Panc1 (cell line): ENCODE data around the gene ENOSF1. TPM values are rescaled to one million over a fixed set of nuclear protein-coding genes. Genes with fewer than 3 reads are reported as not detected.
"Not testable (repeated sequence)": the region's sequence is repeated elsewhere in the genome, so short reads cannot be mapped to it uniquely, and the experiment has no call there.

Experiments
- ATAC-seq: fragments of 200-7000 bp; cut with Tn5 transposase; 2 replicates; pipeline ENCODE4 v1.9.1; 2020; ENCODE audit warnings: mild to moderate bottlenecking, moderate library complexity
- BruUV-seq: library from RNA; stranded (reverse); fragments of 400-500 nt; replicated peaks from 2 replicates; lab custom pipeline; 2021; lab: Mats Ljungman, UMichigan
- CTCF ChIA-PET: fragments of 300-600 bp; sonication (Branson Sonifier 250); formaldehyde crosslinking; loops from one replicate; lab custom pipeline; 2022; ENCODE audit warnings: antibody characterized with exemption; lab: Charles Lee
- POLR2A ChIA-PET: fragments of 300-600 bp; sonication (Branson Sonifier 250); formaldehyde crosslinking; loops from one replicate; lab custom pipeline; 2022; ENCODE audit warnings: antibody characterized with exemption; lab: Charles Lee
- DNase-seq: peaks from one replicate; pipeline ENCODE4 v3.0.0-alpha.2; 2010; ENCODE audit warnings: low read depth, low spot score
- H3K27ac ChIP-seq: 2 replicates; pipeline ENCODE4 v1.5.1; 2011; ENCODE audit warnings: mild to moderate bottlenecking, low read length, inconsistent platforms
- H3K27me3 ChIP-seq: fragments of 200-500 bp; sonication (Bioruptor generic); 2 replicates; pipeline ENCODE4 v1.6.0; 2014; ENCODE audit warnings: low read length, inconsistent platforms; ENCODE audit not compliant: control insufficient read depth, insufficient read depth
- H3K36me3 ChIP-seq: fragments of 200-500 bp; sonication (Bioruptor generic); 2 replicates; pipeline ENCODE4 v1.5.1; 2014; ENCODE audit warnings: inconsistent platforms, mild to moderate bottlenecking, low read length, moderate library complexity; ENCODE audit not compliant: control insufficient read depth, insufficient read depth
- H3K4me1 ChIP-seq: 2 replicates; pipeline ENCODE4 v1.5.1; 2011; ENCODE audit warnings: inconsistent platforms, mild to moderate bottlenecking, low read length, moderate library complexity; ENCODE audit not compliant: control insufficient read depth, insufficient read depth
- H3K4me3 ChIP-seq, 2 experiments: 2 replicates each; pipeline ENCODE4 v1.5.1; 2011 to 2012; ENCODE audit warnings: low read depth in 2 of 2, low read length in 2 of 2, mild to moderate bottlenecking in 2 of 2, inconsistent platforms in 1 of 2, moderate library complexity in 1 of 2
- H3K9me3 ChIP-seq: fragments of 200-500 bp; sonication (Bioruptor generic); 2 replicates; pipeline ENCODE4 v1.5.1; 2014; ENCODE audit warnings: low read depth, mild to moderate bottlenecking, inconsistent platforms, low read length, moderate library complexity; ENCODE audit not compliant: control insufficient read depth, insufficient read depth
- CTCF ChIP-seq: fragments of 450-650 bp; IDR thresholded peaks from 2 replicates; pipeline ENCODE4 v1.5.1; 2017; ENCODE audit warnings: mild to moderate bottlenecking
- POLR2AphosphoS5 ChIP-seq: IDR thresholded peaks from 2 replicates; pipeline ENCODE4 v1.6.1; 2012; ENCODE audit warnings: mild to moderate bottlenecking, low read depth, low read length, moderate library complexity
- REST ChIP-seq, 2 experiments: IDR thresholded peaks; 2 replicates each; pipeline ENCODE4 v1.6.1; 2011 to 2012; ENCODE audit warnings: low read depth in 2 of 2, control low read depth in 1 of 2, low read length in 1 of 2, mild to moderate bottlenecking in 1 of 2, moderate library complexity in 1 of 2; ENCODE audit not compliant: insufficient read depth in 1 of 2
- SIN3A ChIP-seq: IDR thresholded peaks from 2 replicates; pipeline ENCODE4 v1.6.1; 2012; ENCODE audit warnings: low read depth, mild to moderate bottlenecking, low read length, moderate library complexity, borderline replicate concordance; ENCODE audit not compliant: insufficient read depth
- TCF7L2 ChIP-seq: IDR thresholded peaks from 2 replicates; pipeline ENCODE4 v1.6.1; 2011; ENCODE audit warnings: mild to moderate bottlenecking, low read depth, low read length, inconsistent platforms
- in situ Hi-C: cut with HindIII; loops from 2 replicates; pipeline ENCODE4 v1.10.0; 2016; ENCODE audit warnings: low sequenced_read_pairs, low pct_unique_long_range_greater_than_20kb
- intact Hi-C: fragments of 100-400 bp; cut with micrococcal nuclease; formaldehyde crosslinking; loops from one replicate; pipeline ENCODE4 v1.10.0; 2022; ENCODE audit not compliant: unreplicated experiment
- total RNA-seq: library from RNA; stranded (reverse); gene quantifications from one replicate; pipeline ENCODE4 v1.2.1, GENCODE V29; 2021; ENCODE audit not compliant: unreplicated experiment

The ENOSF1 gene
- total RNA-seq, 1 experiment from 2014 or later, result 53.7 TPM

GRCh38 chr18:682833-683232, 29.6 kb downstream of the ENOSF1 start:
- POLR2A ChIA-PET, result no interaction called here

GRCh38 chr18:682416-682815, 30.0 kb downstream of the ENOSF1 start:
- BruUV-seq, intact Hi-C loops, H3K36me3 ChIP-seq, H3K4me3 ChIP-seq, ATAC-seq, CTCF ChIA-PET, in situ Hi-C loops, H3K4me1 ChIP-seq, POLR2A ChIA-PET, H3K27me3 ChIP-seq, H3K9me3 ChIP-seq, H3K27ac ChIP-seq, DNase-seq: not testable (repeated sequence)

More at GRCh38 chr18:682833-683232, 29.6 kb downstream of the ENOSF1 start:
- TF ChIP-seq SIN3A, result no peak
- no peak for TF ChIP-seq TCF7L2
- TF ChIP-seq POLR2AphosphoS5, result no peak
- TF ChIP-seq CTCF, result no peak
- no peak for TF ChIP-seq REST (IDR thresholded peaks at IDR 0.05; ENCODE audit: insufficient read depth in 1 of 2, low read depth in 2 of 2, low read length in 1 of 2)
- Histone ChIP-seq H3K36me3 (peaks cover 4% of the 10 kb centered on the region), H3K27ac (no peak overlapping the region), H3K27me3 (no peaks in the 10 kb centered on the region), H3K4me3 (no peak overlapping the region), H3K9me3 (no peaks in the 10 kb centered on the region), H3K4me1 (no peaks in the 10 kb centered on the region)
- CTCF ChIA-PET, result interaction anchor here (0.6 kb wide), 1 partner anchor 30 kb away, joined by 3 read pairs; the partner anchor contains the start of gene ENOSF1
- intact Hi-C loops, result no loop called here
- no peak for DNase-seq
- ATAC-seq, result no peak
- in situ Hi-C loops, result no loop called here
- no TSS peak for BruUV-seq

- in situ Hi-C loops (no loop called here), intact Hi-C loops (no loop called here)
- ChIA-PET POLR2A (no interaction called here), CTCF (no interaction called here)
- H3K4me1 ChIP-seq, result no peaks in the 10 kb centered on the region
- no peak for TF ChIP-seq SIN3A
- no peak for TF ChIP-seq REST (IDR thresholded peaks at IDR 0.05; ENCODE audit: insufficient read depth in 1 of 2, low read depth in 2 of 2, low read length in 1 of 2)
- H3K27ac ChIP-seq, result no peak overlapping the region
- no peak for DNase-seq
- no TSS peak for BruUV-seq
- ATAC-seq, result no peak
- no peaks in the 10 kb centered on the region for H3K9me3 ChIP-seq
- H3K4me3 ChIP-seq, result no peak overlapping the region
- peaks cover 4% of the 10 kb centered on the region for H3K36me3 ChIP-seq
- H3K27me3 ChIP-seq, result no peaks in the 10 kb centered on the region
Measured at GRCh38 chr18:681985-682384, 30.4 kb downstream of the ENOSF1 start.
